Measurements from ENCODE around the gene MRPL54.

MRPL54 gene

GRCh38 chr19:3810708-3811355 lies 48.4 kb downstream of the MRPL54 start:
- TF ChIP-seq ZC3H10 (CRISPR knock-in tag; IDR thresholded peaks at IDR 0.05) (no peak), CREB5 (CRISPR knock-in tag; IDR thresholded peaks at IDR 0.05; ENCODE audit: low read depth) (no peak), OSR1 (CRISPR knock-in tag; IDR thresholded peaks at IDR 0.05) (no peak), PPARA (CRISPR knock-in tag; IDR thresholded peaks at IDR 0.05; ENCODE audit: borderline replicate concordance) (no peak), BACH2 (CRISPR knock-in tag; IDR thresholded peaks at IDR 0.05; ENCODE audit: borderline replicate concordance) (no peak), ZNF565 (CRISPR knock-in tag; conservative IDR thresholded peaks at IDR 0.05; ENCODE audit: low read depth) (no peak), RARB (CRISPR knock-in tag; IDR thresholded peaks at IDR 0.05) (no peak), ZNF70 (CRISPR knock-in tag; IDR thresholded peaks at IDR 0.05) (no peak)
- TF ChIP-seq, protein P1, sequence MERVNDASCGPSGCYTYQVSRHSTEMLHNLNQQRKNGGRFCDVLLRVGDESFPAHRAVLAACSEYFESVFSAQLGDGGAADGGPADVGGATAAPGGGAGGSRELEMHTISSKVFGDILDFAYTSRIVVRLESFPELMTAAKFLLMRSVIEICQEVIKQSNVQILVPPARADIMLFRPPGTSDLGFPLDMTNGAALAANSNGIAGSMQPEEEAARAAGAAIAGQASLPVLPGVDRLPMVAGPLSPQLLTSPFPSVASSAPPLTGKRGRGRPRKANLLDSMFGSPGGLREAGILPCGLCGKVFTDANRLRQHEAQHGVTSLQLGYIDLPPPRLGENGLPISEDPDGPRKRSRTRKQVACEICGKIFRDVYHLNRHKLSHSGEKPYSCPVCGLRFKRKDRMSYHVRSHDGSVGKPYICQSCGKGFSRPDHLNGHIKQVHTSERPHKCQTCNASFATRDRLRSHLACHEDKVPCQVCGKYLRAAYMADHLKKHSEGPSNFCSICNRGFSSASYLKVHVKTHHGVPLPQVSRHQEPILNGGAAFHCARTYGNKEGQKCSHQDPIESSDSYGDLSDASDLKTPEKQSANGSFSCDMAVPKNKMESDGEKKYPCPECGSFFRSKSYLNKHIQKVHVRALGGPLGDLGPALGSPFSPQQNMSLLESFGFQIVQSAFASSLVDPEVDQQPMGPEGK (CRISPR knock-in tag; IDR thresholded peaks at IDR 0.05; ENCODE audit: borderline replicate concordance) = no peak

DNA sequence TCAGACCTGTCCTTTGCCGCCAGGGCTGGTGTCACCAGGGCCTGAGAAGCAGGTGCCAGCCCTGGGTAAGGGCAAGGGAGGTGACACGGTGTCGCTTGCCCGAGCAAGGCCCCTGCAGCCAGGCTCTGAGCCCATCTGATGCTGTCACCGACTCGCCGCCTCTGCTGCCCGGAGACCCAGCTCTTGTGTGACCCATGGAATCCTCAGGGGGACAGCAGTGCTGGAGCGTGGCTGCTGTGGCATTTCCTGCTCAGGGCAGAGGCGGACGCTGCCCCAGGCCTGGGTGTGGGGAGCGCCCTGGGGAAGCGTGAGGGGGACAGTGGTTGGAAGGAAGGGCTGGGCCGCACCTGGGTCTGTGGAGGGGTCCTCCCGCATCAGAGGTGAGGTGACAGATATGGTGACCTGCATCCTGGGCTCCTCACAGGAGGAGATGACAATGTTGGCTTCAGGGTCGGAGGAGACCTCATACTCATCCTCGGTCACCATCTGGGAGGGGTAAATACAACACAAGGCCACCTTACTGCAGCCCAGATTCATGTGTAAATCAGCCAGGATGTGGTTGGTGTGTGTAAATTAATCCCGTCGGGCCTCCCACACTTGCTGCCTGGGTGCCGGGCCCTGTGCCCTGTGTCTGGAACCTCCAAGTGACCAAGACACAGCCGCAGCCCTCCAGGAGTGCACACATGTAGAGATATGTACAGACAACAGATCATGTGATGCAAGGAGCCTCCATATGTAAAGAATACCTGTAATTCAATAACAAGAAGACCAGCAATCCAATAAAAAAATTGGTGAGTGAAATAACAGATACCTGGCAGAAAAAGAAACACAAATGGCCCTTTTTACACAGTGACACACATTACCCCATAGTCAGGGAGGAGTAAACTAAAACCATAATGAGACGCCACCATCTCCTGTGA lies 51.3 kb downstream of the MRPL54 start:
- TF ChIP-seq RARB (CRISPR knock-in tag; IDR thresholded peaks at IDR 0.05) (no peak), ZNF565 (CRISPR knock-in tag; conservative IDR thresholded peaks at IDR 0.05; ENCODE audit: low read depth) (no peak), ZNF8 (CRISPR knock-in tag; IDR thresholded peaks at IDR 0.05) (no peak), CREB5 (CRISPR knock-in tag; IDR thresholded peaks at IDR 0.05; ENCODE audit: low read depth) (no peak), ARNTL (CRISPR knock-in tag; IDR thresholded peaks at IDR 0.05; ENCODE audit: borderline replicate concordance, low read depth) (no peak), OSR1 (CRISPR knock-in tag; IDR thresholded peaks at IDR 0.05) (no peak), ZFP30 (CRISPR knock-in tag; IDR thresholded peaks at IDR 0.05) (no peak), ESRRG (CRISPR knock-in tag; IDR thresholded peaks at IDR 0.05) (no peak), GLIS3 (CRISPR knock-in tag; IDR thresholded peaks at IDR 0.05) (no peak), TOX (CRISPR knock-in tag; IDR thresholded peaks at IDR 0.05; ENCODE audit: borderline replicate concordance) (no peak), SNAI2 (CRISPR knock-in tag; IDR thresholded peaks at IDR 0.05) (no peak)
- TF ChIP-seq, protein P2, sequence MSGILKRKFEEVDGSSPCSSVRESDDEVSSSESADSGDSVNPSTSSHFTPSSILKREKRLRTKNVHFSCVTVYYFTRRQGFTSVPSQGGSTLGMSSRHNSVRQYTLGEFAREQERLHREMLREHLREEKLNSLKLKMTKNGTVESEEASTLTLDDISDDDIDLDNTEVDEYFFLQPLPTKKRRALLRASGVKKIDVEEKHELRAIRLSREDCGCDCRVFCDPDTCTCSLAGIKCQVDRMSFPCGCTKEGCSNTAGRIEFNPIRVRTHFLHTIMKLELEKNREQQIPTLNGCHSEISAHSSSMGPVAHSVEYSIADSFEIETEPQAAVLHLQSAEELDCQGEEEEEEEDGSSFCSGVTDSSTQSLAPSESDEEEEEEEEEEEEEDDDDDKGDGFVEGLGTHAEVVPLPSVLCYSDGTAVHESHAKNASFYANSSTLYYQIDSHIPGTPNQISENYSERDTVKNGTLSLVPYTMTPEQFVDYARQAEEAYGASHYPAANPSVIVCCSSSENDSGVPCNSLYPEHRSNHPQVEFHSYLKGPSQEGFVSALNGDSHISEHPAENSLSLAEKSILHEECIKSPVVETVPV (CRISPR knock-in tag; IDR thresholded peaks at IDR 0.05) = no peak
- ATAC-seq = no peak

More at GRCh38 chr19:3810708-3811355, 48.4 kb downstream of the MRPL54 start:
- no peak for ATAC-seq

DNA sequence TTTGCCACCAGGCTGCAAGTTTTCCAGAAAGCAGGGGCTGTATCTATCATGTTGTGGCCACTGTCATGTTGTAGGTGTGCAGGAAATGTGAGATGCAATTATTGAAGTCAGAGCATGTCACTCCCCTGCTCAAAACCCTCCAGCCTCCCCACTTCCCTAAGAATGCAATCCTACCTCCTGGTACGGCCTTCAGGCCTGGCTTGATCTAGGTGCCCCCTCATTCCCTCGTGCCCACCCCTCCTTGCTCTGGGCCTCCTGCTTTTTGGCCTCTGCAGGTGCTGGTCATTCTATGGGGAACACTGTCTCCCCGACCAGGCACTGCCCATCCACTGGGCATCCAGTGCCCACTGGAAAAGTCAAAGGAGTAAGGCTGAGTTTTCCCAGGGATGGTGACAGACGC lies 52.2 kb downstream of the MRPL54 start:
- TF ChIP-seq, protein P3, sequence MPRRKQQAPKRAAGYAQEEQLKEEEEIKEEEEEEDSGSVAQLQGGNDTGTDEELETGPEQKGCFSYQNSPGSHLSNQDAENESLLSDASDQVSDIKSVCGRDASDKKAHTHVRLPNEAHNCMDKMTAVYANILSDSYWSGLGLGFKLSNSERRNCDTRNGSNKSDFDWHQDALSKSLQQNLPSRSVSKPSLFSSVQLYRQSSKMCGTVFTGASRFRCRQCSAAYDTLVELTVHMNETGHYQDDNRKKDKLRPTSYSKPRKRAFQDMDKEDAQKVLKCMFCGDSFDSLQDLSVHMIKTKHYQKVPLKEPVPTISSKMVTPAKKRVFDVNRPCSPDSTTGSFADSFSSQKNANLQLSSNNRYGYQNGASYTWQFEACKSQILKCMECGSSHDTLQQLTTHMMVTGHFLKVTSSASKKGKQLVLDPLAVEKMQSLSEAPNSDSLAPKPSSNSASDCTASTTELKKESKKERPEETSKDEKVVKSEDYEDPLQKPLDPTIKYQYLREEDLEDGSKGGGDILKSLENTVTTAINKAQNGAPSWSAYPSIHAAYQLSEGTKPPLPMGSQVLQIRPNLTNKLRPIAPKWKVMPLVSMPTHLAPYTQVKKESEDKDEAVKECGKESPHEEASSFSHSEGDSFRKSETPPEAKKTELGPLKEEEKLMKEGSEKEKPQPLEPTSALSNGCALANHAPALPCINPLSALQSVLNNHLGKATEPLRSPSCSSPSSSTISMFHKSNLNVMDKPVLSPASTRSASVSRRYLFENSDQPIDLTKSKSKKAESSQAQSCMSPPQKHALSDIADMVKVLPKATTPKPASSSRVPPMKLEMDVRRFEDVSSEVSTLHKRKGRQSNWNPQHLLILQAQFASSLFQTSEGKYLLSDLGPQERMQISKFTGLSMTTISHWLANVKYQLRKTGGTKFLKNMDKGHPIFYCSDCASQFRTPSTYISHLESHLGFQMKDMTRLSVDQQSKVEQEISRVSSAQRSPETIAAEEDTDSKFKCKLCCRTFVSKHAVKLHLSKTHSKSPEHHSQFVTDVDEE (CRISPR knock-in tag; IDR thresholded peaks at IDR 0.05) = no peak
- TF ChIP-seq SNAI2 (CRISPR knock-in tag; IDR thresholded peaks at IDR 0.05) (no peak), ISL1 (CRISPR knock-in tag; IDR thresholded peaks at IDR 0.05) (no peak), ARNTL (CRISPR knock-in tag; IDR thresholded peaks at IDR 0.05; ENCODE audit: borderline replicate concordance, low read depth) (no peak), ZNF565 (CRISPR knock-in tag; conservative IDR thresholded peaks at IDR 0.05; ENCODE audit: low read depth) (no peak), OSR1 (CRISPR knock-in tag; IDR thresholded peaks at IDR 0.05) (no peak), PPARA (CRISPR knock-in tag; IDR thresholded peaks at IDR 0.05; ENCODE audit: borderline replicate concordance) (no peak), ZNF8 (CRISPR knock-in tag; IDR thresholded peaks at IDR 0.05) (no peak), CSDC2 (CRISPR knock-in tag; IDR thresholded peaks at IDR 0.05) (no peak), ZC3H10 (CRISPR knock-in tag; IDR thresholded peaks at IDR 0.05) (no peak), TOX (CRISPR knock-in tag; IDR thresholded peaks at IDR 0.05; ENCODE audit: borderline replicate concordance) (no peak), RARB (CRISPR knock-in tag; IDR thresholded peaks at IDR 0.05) (no peak), TCF4 (CRISPR knock-in tag; IDR thresholded peaks at IDR 0.05; ENCODE audit: borderline replicate concordance) (no peak), ZFP30 (CRISPR knock-in tag; IDR thresholded peaks at IDR 0.05) (no peak)
- TF ChIP-seq, protein P4, sequence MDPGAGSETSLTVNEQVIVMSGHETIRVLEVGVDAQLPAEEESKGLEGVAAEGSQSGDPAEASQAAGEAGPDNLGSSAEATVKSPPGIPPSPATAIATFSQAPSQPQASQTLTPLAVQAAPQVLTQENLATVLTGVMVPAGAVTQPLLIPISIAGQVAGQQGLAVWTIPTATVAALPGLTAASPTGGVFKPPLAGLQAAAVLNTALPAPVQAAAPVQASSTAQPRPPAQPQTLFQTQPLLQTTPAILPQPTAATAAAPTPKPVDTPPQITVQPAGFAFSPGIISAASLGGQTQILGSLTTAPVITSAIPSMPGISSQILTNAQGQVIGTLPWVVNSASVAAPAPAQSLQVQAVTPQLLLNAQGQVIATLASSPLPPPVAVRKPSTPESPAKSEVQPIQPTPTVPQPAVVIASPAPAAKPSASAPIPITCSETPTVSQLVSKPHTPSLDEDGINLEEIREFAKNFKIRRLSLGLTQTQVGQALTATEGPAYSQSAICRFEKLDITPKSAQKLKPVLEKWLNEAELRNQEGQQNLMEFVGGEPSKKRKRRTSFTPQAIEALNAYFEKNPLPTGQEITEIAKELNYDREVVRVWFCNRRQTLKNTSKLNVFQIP (CRISPR knock-in tag; IDR thresholded peaks at IDR 0.05; ENCODE audit: borderline replicate concordance, low read depth) = no peak
- TF ChIP-seq, protein P2 (CRISPR knock-in tag; IDR thresholded peaks at IDR 0.05) = no peak
- ATAC-seq = no peak
